Brain microvascular endothelial cell (primary cell): ENCODE data around the gene TRABD2B.

Experiments used
- DNase-seq: peaks from one replicate; pipeline ENCODE4 v3.0.0-alpha.2; 2020
- H3K27ac ChIP-seq: fragments of 250-450 bp; sonication (Bioruptor Pico); 2 replicates; pipeline ENCODE4 v1.5.1; 2020; ENCODE audit warnings: mild to moderate bottlenecking, moderate library complexity
- H3K27me3 ChIP-seq: fragments of 250-450 bp; sonication (Bioruptor Pico); replicated peaks from 2 replicates; pipeline ENCODE4 v1.5.1; 2020; ENCODE audit warnings: mild to moderate bottlenecking
- H3K36me3 ChIP-seq: fragments of 250-450 bp; sonication (Bioruptor Pico); replicated peaks from 2 replicates; pipeline ENCODE4 v1.5.1; 2020; ENCODE audit warnings: mild to moderate bottlenecking
- H3K4me3 ChIP-seq: 2 replicates; pipeline ENCODE4 v1.5.1; 2011; ENCODE audit warnings: low read depth, mild to moderate bottlenecking, control low read depth, low read length, moderate library complexity
- in situ Hi-C: cut with HindIII; loops from 2 replicates; pipeline ENCODE4 v1.10.0; 2017; ENCODE audit warnings: low sequenced_read_pairs, low pct_ligation_motif_present
- TF ChIP-seq, protein P1 (sequence below): IDR thresholded peaks from 2 replicates; pipeline ENCODE4 v1.5.1; 2011; ENCODE audit warnings: low read depth, mild to moderate bottlenecking, moderate library complexity, low read length, control low read depth, inconsistent platforms; ENCODE audit errors: missing control alignments

Gene TRABD2B

DNA sequence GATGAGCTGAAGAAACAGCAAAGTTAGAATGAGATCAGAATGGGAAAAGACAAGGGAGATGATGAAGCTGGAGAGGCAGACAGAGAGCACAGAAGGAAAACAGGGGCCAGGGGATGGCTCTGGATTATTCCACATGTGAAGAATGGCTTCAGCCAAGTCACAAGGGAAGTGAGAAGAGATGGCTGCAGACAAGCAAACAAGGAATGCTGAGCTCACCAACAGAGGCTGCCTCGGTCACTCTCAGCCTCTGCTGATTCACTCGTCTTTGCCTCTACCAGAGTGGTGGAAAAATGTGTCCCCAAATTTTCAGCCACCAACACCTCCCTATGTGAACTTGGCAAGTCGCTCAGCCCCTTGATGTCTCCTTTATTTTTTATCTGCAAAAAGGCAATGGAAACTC, 46.7 kb downstream of the TRABD2B start:
- no peaks in the 10 kb centered on the region for H3K27me3 ChIP-seq
- TF ChIP-seq, protein P1, sequence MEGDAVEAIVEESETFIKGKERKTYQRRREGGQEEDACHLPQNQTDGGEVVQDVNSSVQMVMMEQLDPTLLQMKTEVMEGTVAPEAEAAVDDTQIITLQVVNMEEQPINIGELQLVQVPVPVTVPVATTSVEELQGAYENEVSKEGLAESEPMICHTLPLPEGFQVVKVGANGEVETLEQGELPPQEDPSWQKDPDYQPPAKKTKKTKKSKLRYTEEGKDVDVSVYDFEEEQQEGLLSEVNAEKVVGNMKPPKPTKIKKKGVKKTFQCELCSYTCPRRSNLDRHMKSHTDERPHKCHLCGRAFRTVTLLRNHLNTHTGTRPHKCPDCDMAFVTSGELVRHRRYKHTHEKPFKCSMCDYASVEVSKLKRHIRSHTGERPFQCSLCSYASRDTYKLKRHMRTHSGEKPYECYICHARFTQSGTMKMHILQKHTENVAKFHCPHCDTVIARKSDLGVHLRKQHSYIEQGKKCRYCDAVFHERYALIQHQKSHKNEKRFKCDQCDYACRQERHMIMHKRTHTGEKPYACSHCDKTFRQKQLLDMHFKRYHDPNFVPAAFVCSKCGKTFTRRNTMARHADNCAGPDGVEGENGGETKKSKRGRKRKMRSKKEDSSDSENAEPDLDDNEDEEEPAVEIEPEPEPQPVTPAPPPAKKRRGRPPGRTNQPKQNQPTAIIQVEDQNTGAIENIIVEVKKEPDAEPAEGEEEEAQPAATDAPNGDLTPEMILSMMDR, result no peak
- no peak overlapping the region for H3K4me3 ChIP-seq
- in situ Hi-C loops, result no loop called here
- no peak for DNase-seq
- no peaks in the 10 kb centered on the region for H3K36me3 ChIP-seq
- no peak overlapping the region for H3K27ac ChIP-seq

DNA sequence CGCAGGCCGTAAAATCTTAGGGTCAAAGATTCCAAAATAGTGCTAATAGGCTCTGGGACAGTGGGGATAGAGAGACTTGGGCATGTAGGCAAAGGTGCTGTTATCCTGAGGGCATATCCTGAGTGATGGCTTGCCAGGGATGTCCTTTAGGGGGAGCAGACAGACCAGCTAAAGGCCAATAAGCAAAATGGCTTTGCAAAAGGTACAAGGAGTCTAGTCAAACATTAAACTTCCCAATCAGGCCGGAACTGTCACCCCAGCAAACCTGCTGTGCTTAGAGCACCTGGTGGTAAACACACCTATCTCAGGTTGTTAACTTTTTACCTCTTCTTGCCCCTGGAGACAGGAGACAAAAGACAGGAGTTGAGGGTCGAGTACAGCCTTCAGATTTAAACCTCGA, 49.1 kb downstream of the TRABD2B start:
- H3K27me3 ChIP-seq, result no peaks in the 10 kb centered on the region
- TF ChIP-seq, protein P1, result peak; percentile 31
- no peak overlapping the region for H3K4me3 ChIP-seq
- DNase-seq, result no peak
- H3K36me3 ChIP-seq, result no peaks in the 10 kb centered on the region
- no peak overlapping the region for H3K27ac ChIP-seq
- in situ Hi-C loops, result no loop called here

DNA sequence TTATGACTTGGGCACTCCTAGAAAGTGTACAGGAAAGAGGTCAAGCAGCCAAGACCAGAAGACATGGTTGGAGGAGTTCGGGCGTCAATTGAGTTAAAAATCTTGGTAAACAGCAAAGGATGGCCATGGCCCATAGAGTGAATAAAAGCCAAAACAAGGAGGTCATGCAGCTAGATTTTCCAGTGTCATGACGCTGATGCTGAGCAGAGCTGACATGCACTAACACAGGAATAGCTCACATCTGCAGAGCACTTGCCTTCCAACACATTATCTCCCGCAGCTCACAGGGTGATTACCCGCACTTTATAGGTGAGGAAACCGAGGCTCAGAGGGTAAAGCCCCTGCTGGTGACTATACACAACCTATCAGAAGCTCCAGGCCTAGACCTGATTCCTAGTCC, 49.7 kb downstream of the TRABD2B start:
- Histone ChIP-seq H3K4me3 (no peak overlapping the region), H3K27me3 (no peaks in the 10 kb centered on the region), H3K36me3 (no peaks in the 10 kb centered on the region), H3K27ac (no peak overlapping the region)
- in situ Hi-C loops, result no loop called here
- no peak for DNase-seq
- TF ChIP-seq, protein P1, result no peak

DNA sequence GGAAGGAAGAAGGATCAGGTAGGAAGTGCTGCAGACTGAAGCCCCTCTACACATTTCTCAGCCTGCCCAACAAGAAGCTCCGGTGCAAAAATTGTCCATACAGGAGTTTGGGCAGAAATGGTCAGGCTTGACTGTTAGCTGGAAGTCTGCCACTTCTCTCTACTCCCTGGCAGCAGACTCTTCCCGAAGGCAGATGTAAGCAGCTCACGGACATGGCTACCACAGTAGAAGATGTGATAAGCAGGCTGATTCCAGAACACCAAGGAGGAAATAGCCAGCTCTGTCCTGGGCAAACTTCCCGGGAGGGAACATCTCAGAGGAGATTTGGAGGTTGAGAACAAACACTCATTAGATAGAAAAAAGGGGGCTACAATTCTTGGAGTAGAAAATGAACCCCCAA, 52.6 kb downstream of the TRABD2B start:
- no peak overlapping the region for H3K27ac ChIP-seq
- no peak overlapping the region for H3K4me3 ChIP-seq
- H3K36me3 ChIP-seq, result no peaks in the 10 kb centered on the region
- no peak for DNase-seq
- TF ChIP-seq, protein P1, result no peak
- no peaks in the 10 kb centered on the region for H3K27me3 ChIP-seq
- in situ Hi-C loops, result no loop called here

DNA sequence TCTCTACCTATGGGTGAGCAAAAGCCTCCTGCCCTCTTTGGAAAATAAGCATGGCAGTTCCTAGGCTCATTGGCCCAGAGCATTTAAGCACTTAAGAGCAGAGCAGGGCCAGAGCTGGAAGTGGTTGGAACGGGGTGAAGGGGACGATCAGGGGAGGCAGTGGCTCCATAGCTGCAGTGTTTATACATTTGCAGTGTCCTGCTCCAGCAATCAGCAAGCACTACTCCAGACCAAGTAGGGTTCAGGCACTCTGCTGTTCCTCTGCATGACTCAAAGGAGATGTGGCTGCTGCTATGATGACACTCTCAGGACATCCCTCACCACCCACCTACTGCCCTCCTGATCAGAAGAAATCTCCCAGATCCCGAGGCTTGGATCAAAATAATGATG, 55.0 kb downstream of the TRABD2B start:
- no peaks in the 10 kb centered on the region for H3K36me3 ChIP-seq
- H3K4me3 ChIP-seq, result no peak overlapping the region
- H3K27ac ChIP-seq, result no peak overlapping the region
- H3K27me3 ChIP-seq, result no peaks in the 10 kb centered on the region
- TF ChIP-seq, protein P1, result no peak
- in situ Hi-C loops, result no loop called here
- DNase-seq, result no peak

DNA sequence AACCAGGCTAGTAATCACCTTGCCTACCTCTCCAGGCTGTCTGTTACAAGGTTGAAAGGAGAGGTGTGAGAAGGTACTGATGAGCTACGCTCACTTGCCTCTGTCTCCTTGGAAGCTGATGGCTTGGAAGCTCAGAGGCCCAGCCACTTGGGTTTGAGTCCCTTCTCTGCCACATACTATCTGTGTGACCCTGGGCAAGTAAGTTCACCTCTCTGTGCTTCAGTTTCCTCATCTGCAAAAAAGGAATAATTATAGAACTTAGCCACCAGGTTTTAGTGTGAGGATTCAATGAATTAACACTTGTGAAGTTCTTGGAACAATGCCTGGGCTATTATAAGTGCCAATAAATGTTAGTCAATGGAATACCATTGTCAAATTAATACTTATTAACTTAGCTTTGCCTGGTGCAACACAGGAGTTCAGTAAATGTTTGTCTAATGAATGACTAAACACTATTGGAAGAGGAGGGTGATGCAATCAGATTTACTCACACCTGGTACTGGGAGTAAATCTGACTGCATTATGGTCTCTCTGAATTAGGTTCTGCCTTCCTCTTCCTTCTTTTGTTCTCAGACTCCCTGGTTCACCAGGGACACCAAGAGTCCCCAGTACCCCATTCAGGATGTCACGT, 55.5 kb downstream of the TRABD2B start:
- H3K36me3 ChIP-seq, result no peaks in the 10 kb centered on the region
- in situ Hi-C loops, result no loop called here
- TF ChIP-seq, protein P1, result no peak
- DNase-seq, result no peak
- no peak overlapping the region for H3K4me3 ChIP-seq
- H3K27me3 ChIP-seq, result no peaks in the 10 kb centered on the region
- no peak overlapping the region for H3K27ac ChIP-seq
